Lung (tissue), 12 donors: ENCODE measurements around the gene FAM120AOS. TPM values are rescaled to one million over a fixed set of nuclear protein-coding genes. Genes with fewer than 3 reads are reported as not detected.

Experiments
- ATAC-seq: fragments of 200-7000 bp; cut with Tn5 transposase; one replicate; pipeline ENCODE4 v1.9.1; 2020; ENCODE audit warnings: moderate number of reproducible peaks; ENCODE audit not compliant: insufficient read depth, low FRiP score
- DNase-seq, 3 donors: peaks; one replicate each; pipeline ENCODE4 v3.0.0-alpha.2; 2013 to 2017
- H3K27ac ChIP-seq, 2 donors: one replicate each; pipeline ENCODE4 v1.5.1; 2013; ENCODE audit warnings: mild to moderate bottlenecking in 2 of 2, moderate library complexity in 2 of 2, control low read depth in 1 of 2, inconsistent platforms in 1 of 2, low read depth in 1 of 2, low read length in 1 of 2
- H3K27me3 ChIP-seq, 3 donors: one replicate each; pipeline ENCODE4 v1.5.1; 2013; ENCODE audit warnings: low read length in 2 of 3; ENCODE audit not compliant: control insufficient read depth in 3 of 3, insufficient read depth in 3 of 3
- H3K36me3 ChIP-seq, 4 donors: one replicate each; pipeline ENCODE4 v1.5.1; 2013; ENCODE audit warnings: low read length in 4 of 4, mild to moderate bottlenecking in 1 of 4, moderate library complexity in 1 of 4; ENCODE audit not compliant: control insufficient read depth in 4 of 4, insufficient read depth in 4 of 4
- H3K4me1 ChIP-seq, 5 donors: one replicate each; pipeline ENCODE4 v1.5.1; 2013; ENCODE audit warnings: low read length in 5 of 5, mild to moderate bottlenecking in 2 of 5, moderate library complexity in 1 of 5; ENCODE audit not compliant: control insufficient read depth in 5 of 5, insufficient read depth in 5 of 5
- H3K4me3 ChIP-seq: one replicate; pipeline ENCODE4 v1.5.1; 2013; ENCODE audit warnings: mild to moderate bottlenecking, control low read depth, moderate library complexity
- H3K9ac ChIP-seq, 2 donors: one replicate each; pipeline ENCODE4 v1.5.1; 2013; ENCODE audit warnings: low read length in 2 of 2, control low read depth in 1 of 2; ENCODE audit not compliant: insufficient read depth in 1 of 2
- H3K9me3 ChIP-seq, 4 donors: one replicate each; pipeline ENCODE4 v1.5.1; 2013; ENCODE audit warnings: low read length in 3 of 4, mild to moderate bottlenecking in 1 of 4, moderate library complexity in 1 of 4; ENCODE audit not compliant: control insufficient read depth in 4 of 4, insufficient read depth in 3 of 4
- WGBS, 2 donors: extraction: QIAGEN DNeasy Blood & Tissue Kit; methylation state at CpG; one replicate each; pipeline ENCODE4 v1.1.7; 2013; 5-methylcytosine and 5-hydroxymethylcytosine counted together
- polyA plus RNA-seq, 2 donors: library from polyadenylated mRNA; stranded (reverse); fragments of 200-250 nt; gene quantifications; one replicate each; pipeline ENCODE4 v1.2.1, GENCODE V29; 2013
- total RNA-seq, 2 donors: library from RNA; depleted of rRNA in 1 of 2; stranded (reverse); fragments of >200 nt in 1 of 2; gene quantifications; one replicate each; pipeline ENCODE4 v1.2.1, GENCODE V29; 2014 to 2021
- TF ChIP-seq, protein P1 (sequence below): IDR thresholded peaks from 2 replicates; pipeline ENCODE4 v1.5.1; 2012; ENCODE audit warnings: mild to moderate bottlenecking; ENCODE audit errors: control extremely low read depth, extremely low read depth
- donor health status: control.
- donor health status: control.
- donor health status: Bipolar disorder and iron deficiency.
- donor health status: healthy.
- donor health status: DM: yes; HTN: yes; CAD: no.

Gene FAM120AOS
- total and polyA plus RNA-seq, 4 donors = 27.2 to 51.6 (median 36.5) TPM

DNA sequence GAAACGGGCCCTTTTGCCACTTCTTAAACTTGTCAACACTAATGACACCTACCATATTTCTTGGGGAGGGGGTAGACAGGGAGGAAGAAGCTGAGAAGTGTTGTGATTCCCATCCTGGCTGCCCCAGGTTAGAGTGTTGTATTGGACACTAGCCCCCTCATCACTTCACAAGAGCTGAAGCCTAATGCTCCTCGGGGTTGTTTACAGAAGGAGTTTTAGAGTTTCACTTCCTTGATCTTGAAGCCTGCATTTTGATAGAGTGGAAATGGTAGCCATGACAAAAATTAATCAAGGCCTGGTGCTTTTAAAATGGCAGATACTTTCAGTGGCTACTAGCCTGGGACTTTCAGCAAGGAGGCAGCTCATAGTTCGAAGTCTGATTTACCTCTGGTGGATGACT is 11.0 kb upstream of the FAM120AOS start:
- Histone ChIP-seq H3K4me1 (peaks cover 13 to 61% (median 19%) of the 10 kb centered on the region in 5 donors), H3K36me3 (no peaks in the 10 kb centered on the region), H3K9ac (no peak overlapping the region), H3K9me3 (no peaks in the 10 kb centered on the region), H3K27ac (peak overlapping the region; percentile 16 to 70), H3K4me3 (no peak overlapping the region), H3K27me3 (no peaks in the 10 kb centered on the region)
- TF ChIP-seq, protein P1, sequence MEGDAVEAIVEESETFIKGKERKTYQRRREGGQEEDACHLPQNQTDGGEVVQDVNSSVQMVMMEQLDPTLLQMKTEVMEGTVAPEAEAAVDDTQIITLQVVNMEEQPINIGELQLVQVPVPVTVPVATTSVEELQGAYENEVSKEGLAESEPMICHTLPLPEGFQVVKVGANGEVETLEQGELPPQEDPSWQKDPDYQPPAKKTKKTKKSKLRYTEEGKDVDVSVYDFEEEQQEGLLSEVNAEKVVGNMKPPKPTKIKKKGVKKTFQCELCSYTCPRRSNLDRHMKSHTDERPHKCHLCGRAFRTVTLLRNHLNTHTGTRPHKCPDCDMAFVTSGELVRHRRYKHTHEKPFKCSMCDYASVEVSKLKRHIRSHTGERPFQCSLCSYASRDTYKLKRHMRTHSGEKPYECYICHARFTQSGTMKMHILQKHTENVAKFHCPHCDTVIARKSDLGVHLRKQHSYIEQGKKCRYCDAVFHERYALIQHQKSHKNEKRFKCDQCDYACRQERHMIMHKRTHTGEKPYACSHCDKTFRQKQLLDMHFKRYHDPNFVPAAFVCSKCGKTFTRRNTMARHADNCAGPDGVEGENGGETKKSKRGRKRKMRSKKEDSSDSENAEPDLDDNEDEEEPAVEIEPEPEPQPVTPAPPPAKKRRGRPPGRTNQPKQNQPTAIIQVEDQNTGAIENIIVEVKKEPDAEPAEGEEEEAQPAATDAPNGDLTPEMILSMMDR = no peak
- peak in 1 of 3 donors; percentile 21 for DNase-seq
- 55 to 66% methylated on average over 3 of the region's 3 CpGs for WGBS, 2 donors
- ATAC-seq = no peak

DNA sequence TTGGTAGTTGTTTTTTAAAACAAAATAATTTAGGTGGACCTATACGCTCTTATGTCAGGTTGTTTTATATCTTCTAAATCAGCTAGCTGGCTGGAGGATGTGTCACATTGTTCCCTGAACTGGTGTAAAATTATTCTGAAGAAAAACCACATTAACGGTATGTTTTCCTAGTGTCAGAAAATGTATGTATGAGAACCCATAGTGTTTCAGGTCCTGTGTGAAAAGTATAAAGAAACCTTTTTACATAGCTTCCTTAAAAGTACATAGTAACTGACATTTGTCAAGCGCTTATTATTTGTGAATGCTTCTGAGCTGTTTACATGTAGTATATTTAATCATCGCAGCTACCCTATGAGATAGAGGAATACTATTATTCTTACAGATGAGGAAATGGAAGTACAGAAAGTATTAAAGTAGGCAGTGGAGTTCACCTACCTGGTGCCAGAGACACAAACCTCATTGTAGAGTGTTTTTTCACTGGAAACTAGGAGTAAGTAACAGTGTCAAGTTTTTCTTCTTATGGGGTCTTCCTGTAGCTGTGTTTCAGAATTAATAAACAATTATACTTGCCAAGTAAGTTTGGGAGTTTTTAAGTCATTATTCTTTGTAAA is 10.4 kb upstream of the FAM120AOS start:
- Histone ChIP-seq H3K9ac (no peak overlapping the region), H3K4me3 (no peak overlapping the region), H3K9me3 (no peaks in the 10 kb centered on the region), H3K36me3 (no peaks in the 10 kb centered on the region), H3K27ac (no peak overlapping the region), H3K4me1 (peaks cover 12 to 62% (median 16%) of the 10 kb centered on the region in 5 donors), H3K27me3 (no peaks in the 10 kb centered on the region)
- 70 to 76% methylated on average over 4 of the region's 4 CpGs for WGBS, 2 donors
- TF ChIP-seq, protein P1 = no peak
- no peak for ATAC-seq
- no peak for DNase-seq

DNA sequence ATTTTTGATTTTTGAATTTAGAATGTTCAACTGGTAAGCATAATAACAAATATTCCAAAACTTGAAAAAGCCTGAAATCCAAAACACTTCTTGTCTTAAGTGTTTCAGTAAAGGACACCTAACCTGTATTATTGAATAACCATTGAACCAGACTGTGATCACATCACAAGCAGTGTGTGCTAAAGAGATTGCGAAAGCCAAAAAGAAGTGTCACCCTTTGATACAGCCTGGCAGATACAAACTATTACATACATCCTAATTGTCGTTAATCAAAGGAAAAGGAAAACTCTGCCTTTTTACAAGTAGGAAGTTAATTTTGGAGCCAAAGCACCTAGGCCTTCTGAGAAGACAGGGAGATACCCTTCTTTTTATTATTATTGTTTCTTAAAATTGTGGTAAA is 8.4 kb upstream of the FAM120AOS start:
- H3K9ac ChIP-seq = no peak overlapping the region
- ATAC-seq (no peak), DNase-seq (no peak)
- no peaks in the 10 kb centered on the region for H3K27me3 ChIP-seq
- TF ChIP-seq, protein P1 = no peak
- no peaks in the 10 kb centered on the region for H3K9me3 ChIP-seq
- no peak overlapping the region for H3K27ac ChIP-seq
- 55 to 60% methylated on average over 2 of the region's 2 CpGs for WGBS, 2 donors
- peaks cover 8 to 56% (median 14%) of the 10 kb centered on the region in 5 donors for H3K4me1 ChIP-seq
- H3K4me3 ChIP-seq = no peak overlapping the region
- no peaks in the 10 kb centered on the region for H3K36me3 ChIP-seq

DNA sequence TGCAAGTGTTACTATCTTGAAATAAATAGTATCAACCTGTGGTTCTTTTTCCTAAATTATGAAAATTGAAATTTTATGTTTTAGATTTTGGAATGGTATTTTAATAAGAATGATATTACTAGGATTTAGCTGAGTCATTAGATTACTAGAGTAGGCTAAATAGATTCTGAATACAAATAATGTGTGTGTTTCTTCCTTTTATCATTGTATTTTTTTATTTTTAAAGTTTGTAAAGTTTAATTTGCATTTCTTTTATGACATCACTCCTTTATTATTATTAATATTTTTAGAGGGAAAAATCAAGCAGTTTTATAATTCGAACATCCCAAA is 8.0 kb upstream of the FAM120AOS start:
- DNase-seq = no peak
- H3K27ac ChIP-seq = no peak overlapping the region
- TF ChIP-seq, protein P1 = no peak
- no peak overlapping the region for H3K9ac ChIP-seq
- WGBS, 2 donors = 95 to 100% methylated on average over 1 of the region's 1 CpG
- no peak for ATAC-seq
- no peaks in the 10 kb centered on the region for H3K9me3 ChIP-seq
- peaks cover 8 to 55% (median 11%) of the 10 kb centered on the region in 5 donors for H3K4me1 ChIP-seq
- H3K36me3 ChIP-seq = no peaks in the 10 kb centered on the region
- no peaks in the 10 kb centered on the region for H3K27me3 ChIP-seq
- H3K4me3 ChIP-seq = no peak overlapping the region
